Stimulated activated CD8-positive, alpha-beta memory T cell treated with anti-CD3 and anti-CD28 coated beads, Interleukin-15, amount 100 ng/mL, for 4 hours (primary cell): Measurements from ENCODE around the gene USP10.

ENCODE experiments used
- DNase-seq, 2 donors: peaks; one replicate each; pipeline ENCODE4 v3.0.0-alpha.2; 2020; ENCODE audit warnings: low read depth in 2 of 2

Gene USP10

GRCh38 chr16:84803146-84803545 is 103.3 kb downstream of the USP10 start:
- no peak for DNase-seq

GRCh38 chr16:84804326-84804725 is 104.5 kb downstream of the USP10 start:
- DNase-seq = no peak

GRCh38 chr16:84806256-84806889 is 106.6 kb downstream of the USP10 start:
- no peak for DNase-seq

- no peak for DNase-seq
Measured at GRCh38 chr16:84806890-84807258, 107.1 kb downstream of the USP10 start.

DNA sequence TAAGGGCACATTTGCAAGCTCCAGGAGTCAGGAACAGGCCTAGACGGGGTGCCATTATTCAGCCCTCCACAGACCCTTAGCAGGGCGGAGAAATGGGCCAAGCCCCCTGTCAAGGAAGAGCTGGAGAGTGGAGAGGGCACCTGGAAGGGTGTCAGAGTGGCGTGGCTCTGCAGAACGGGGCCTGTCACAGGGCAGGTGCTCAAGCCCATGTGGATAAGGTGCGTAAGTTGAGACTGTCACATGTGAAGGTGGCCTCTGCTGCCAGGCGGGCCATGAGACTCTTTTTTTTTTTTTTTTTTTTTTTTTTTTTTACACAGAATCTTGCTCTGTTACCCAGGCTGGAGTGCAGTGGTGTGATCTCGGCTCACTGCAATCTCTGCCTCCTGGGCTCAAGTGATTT is 108.0 kb downstream of the USP10 start:
- DNase-seq = no peak

GRCh38 chr16:84808826-84809225 is 109.0 kb downstream of the USP10 start:
- DNase-seq = no peak

DNA sequence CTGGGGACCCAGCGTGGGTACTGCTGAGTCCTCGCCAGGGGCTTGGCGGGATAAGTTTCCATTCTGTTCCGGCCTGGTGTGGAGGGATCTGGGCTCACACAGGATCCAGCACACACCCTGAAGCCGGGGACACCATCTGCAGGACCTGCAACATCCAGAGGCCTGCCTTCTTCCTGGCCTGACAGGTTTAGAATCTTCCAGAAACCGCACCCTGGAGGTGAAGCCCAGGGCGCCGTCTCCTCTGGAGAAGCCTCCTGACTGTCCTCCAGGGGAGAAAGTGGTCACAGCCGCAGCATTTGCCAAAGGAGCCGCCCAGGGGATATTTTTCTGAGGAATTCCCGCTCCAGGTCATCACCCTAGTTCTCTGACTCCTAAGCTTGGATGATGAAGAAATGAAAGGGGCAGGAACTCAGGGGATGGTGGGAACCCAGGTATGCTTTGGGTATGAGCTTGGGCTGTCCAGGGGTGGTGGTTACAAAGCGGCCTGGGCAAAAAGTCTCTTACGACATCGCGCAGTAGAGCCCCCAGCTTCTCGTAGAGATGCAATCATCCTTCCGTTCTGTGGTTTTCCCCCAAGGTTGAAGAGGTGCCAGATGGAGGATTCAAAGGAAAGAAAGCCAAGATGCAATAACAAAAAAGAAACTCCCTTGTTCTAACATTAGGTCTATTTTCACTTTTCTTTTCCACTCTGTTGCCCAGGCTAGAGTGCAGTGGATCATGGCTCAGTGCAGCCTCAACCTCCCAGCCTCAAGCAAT is 110.9 kb downstream of the USP10 start:
- no peak for DNase-seq

- DNase-seq = no peak
Measured at GRCh38 chr16:84811529-84811928, 111.7 kb downstream of the USP10 start.

DNA sequence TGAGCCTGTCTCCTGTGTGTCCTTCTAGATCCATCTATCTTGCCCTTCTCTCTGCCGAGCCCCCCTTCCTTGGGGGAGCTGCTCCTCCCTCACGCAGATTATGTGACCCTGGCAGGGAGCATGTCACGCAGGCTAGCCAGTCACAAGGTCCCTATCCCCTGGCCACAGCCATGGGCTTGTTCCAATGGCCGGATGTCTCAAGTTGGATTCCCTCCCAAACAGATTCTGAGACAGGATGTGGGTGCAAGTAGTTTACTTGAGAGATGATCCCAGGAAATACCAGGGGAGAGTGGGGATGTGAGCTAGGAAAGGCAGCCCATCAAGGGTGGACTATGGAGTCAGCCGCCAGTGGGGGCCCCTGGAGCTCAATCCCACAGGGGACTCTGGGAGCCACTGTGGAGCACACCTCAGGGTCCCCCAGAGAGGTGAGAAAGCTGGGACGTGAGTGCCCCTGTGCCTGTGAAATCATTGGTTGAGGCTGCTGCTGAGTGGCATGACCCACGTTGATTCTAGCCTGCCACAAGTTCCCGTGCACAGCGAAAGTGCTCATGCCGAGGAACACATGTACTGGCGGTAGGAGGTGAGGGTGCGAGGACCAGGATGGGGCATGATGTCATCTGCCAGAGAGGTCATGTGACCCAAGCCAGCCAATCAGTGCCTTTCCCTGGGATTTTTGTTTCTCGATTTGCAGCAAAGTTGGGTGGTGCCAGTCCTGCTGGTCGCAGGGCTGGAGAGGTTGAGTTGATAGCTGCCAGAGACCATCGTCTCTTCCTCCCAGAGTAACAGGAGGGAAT is 113.5 kb downstream of the USP10 start:
- no peak for DNase-seq

DNA sequence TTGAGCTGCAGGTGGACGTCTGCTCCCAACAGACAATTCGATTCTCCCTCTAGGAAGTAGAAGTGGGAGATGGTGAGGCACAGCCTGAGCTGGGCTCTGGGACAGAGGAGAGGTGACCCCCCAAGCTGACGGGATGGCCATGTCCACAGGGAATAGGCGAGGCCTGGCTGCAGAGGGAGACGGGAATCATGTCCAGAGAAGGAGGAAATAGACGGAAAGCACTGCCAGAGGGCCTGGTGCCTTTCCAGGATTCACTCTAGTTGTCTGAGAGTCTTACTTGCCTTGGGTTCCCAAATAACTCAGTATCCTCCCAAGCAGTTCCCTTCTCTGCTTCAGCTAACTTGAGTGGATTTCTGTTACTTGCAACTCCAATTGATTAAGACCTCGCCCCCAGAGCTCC is 115.7 kb downstream of the USP10 start:
- DNase-seq = no peak

GRCh38 chr16:84816023-84816422 is 116.2 kb downstream of the USP10 start:
- no peak for DNase-seq

- DNase-seq = no peak
Measured at GRCh38 chr16:84816485-84816884, 116.7 kb downstream of the USP10 start.

DNA sequence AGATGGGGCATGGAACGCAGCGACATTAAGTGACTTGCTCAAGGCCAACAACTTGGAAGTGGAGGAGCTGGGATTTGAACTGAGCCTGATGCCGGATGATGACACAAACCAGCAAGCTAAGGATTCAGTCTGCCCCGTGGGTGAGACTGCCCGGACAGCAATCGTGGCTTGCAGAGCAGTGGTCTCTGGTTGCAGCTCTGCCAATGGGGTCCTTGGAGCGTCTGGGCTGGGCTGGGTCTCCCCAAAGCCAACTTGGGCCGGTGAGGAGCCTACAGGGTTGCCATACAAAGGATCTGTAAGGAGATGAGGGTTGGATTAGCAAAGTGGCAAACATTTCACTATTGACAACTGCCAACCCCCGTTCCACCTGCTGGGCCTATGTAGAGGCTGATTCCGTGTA is 117.4 kb downstream of the USP10 start:
- DNase-seq = no peak

DNA sequence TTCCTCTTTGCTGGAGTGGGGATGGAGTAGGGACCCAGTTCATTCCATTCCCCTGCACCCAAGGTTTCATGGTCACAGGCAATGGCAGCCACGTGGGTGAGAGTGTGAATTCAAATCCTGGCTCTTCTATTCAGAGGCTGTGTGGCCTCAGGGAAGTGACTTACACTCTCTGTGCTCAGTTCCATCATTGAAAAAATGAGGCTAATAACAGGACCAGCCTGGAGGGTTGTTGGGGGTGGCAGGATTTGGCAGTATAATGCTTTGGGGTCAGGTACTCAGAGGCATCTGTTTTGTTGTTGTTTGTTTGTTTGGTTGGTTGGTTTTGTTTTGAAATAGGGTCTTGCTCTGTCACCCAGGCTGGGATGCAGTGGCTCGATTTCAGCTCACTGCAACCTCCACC is 117.8 kb downstream of the USP10 start:
- no peak for DNase-seq

- DNase-seq = no peak
Measured at GRCh38 chr16:84818133-84818532, 118.3 kb downstream of the USP10 start.

- no peak for DNase-seq
Measured at GRCh38 chr16:84818989-84819643, 119.3 kb downstream of the USP10 start.

GRCh38 chr16:84819644-84820304 is 120.0 kb downstream of the USP10 start, which contains the start of gene CRISPLD2:
TSS of gene CRISPLD2 (plus strand) at chr16:84819985. CDS start at chr16:84838496, 18,511 bp downstream.
- DNase-seq = peak; percentile 60 to 67

- DNase-seq = no peak
Measured at GRCh38 chr16:84820305-84820684, 120.5 kb downstream of the USP10 start.

- DNase-seq = no peak
Measured at GRCh38 chr16:84820771-84821170, 121.0 kb downstream of the USP10 start.

DNA sequence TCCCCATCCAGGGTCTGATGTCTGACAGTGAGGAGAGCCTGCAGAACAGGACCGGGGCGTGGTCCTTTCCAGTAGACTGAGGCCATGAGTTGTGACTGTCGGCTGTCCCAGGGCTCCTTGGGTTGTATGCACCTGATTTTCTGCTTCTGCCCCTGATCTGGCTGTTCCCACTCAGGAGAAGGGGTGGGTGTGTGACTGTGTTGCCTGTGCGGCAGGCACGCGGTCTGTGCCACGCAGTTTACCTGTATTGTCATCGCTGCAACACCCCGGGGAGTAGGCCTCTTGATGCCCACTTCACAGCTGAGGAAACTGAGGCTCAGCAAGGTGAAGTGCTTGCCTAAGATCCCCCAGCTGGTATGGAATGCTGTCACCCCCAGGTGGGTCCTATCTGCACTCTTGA is 121.4 kb downstream of the USP10 start:
- no peak for DNase-seq
